Colonic mucosa (tissue), 4 donors: ENCODE results near the gene LDLRAD3. TPM values are rescaled to one million over a fixed set of nuclear protein-coding genes. Genes with fewer than 3 reads are reported as not detected.
"Not testable (repeated sequence)": the region's sequence is repeated elsewhere in the genome, so short reads cannot be mapped to it uniquely, and the experiment has no call there.

Experiments
- DNase-seq: peaks from one replicate; pipeline ENCODE4 v3.0.0-alpha.2; 2020
- H3K27ac ChIP-seq: fragments of 200-600 bp; one replicate; pipeline ENCODE4 v1.8.0; 2021
- H3K27me3 ChIP-seq: fragments of 200-600 bp; one replicate; pipeline ENCODE4 v1.8.0; 2021
- H3K36me3 ChIP-seq: fragments of 200-600 bp; one replicate; pipeline ENCODE4 v1.8.0; 2021
- H3K4me1 ChIP-seq: fragments of 200-600 bp; one replicate; pipeline ENCODE4 v1.8.0; 2021; ENCODE audit warnings: mild to moderate bottlenecking
- H3K4me3 ChIP-seq: fragments of 200-600 bp; one replicate; pipeline ENCODE4 v1.8.0; 2021
- H3K9ac ChIP-seq, 2 donors: one replicate each; pipeline ENCODE4 v1.7.0; 2013; ENCODE audit warnings: control low read depth in 2 of 2, low read depth in 2 of 2, low read length in 2 of 2
- H3K9me3 ChIP-seq: fragments of 200-600 bp; one replicate; pipeline ENCODE4 v1.8.0; 2021
- CTCF ChIP-seq: fragments of 200-600 bp; IDR thresholded peaks from one replicate; pipeline ENCODE4 v1.8.0; 2022; ENCODE audit warnings: antibody characterized with exemption, mild to moderate bottlenecking
- intact Hi-C: fragments of 100-400 bp; cut with DNase I; formaldehyde crosslinking; loops from one replicate; pipeline ENCODE4 v1.14.1; 2022
- total RNA-seq, 2 donors: library from RNA; stranded (reverse); fragmentation: NEBNext Ultra II Directional in 1 of 2; extraction: Animal tissue kit (Norgen Biotek cat#: 25700) in 1 of 2; gene quantifications; one replicate each; pipeline ENCODE4 v1.2.1, GENCODE V29; 2021
- donor health status: healthy.
- donor health status: DM: no; HTN: no; CAD: no.
- donor health status: DM: no; HTN: no; CAD: no.

LDLRAD3 gene
- total RNA-seq, 2 donors from 2014 or later, result 1.9 to 2.9 TPM

GRCh38 chr11:35911616-35912165, 32.2 kb upstream of the LDLRAD3 start:
- Histone ChIP-seq H3K36me3 (no peaks in the 10 kb centered on the region), H3K27ac (no peak overlapping the region), H3K9me3 (no peaks in the 10 kb centered on the region), H3K4me3 (no peak overlapping the region), H3K27me3 (no peaks in the 10 kb centered on the region), H3K9ac (no peak overlapping the region), H3K4me1 (no peaks in the 10 kb centered on the region)
- intact Hi-C loops, result no loop called here
- TF ChIP-seq CTCF, result no peak
- DNase-seq, result no peak

GRCh38 chr11:35912436-35912835, 31.4 kb upstream of the LDLRAD3 start:
- H3K9ac ChIP-seq, H3K36me3 ChIP-seq, H3K27me3 ChIP-seq, intact Hi-C loops, DNase-seq, H3K27ac ChIP-seq, H3K4me1 ChIP-seq, H3K4me3 ChIP-seq, H3K9me3 ChIP-seq: not testable (repeated sequence)

- Histone ChIP-seq H3K9me3 (no peaks in the 10 kb centered on the region), H3K27me3 (no peaks in the 10 kb centered on the region), H3K4me1 (no peaks in the 10 kb centered on the region), H3K9ac (no peak overlapping the region), H3K36me3 (no peaks in the 10 kb centered on the region), H3K4me3 (no peak overlapping the region), H3K27ac (no peak overlapping the region)
- no peak for DNase-seq
- intact Hi-C loops, result no loop called here
- no peak for TF ChIP-seq CTCF
Measured at GRCh38 chr11:35912883-35913624, 30.8 kb upstream of the LDLRAD3 start.

GRCh38 chr11:35914816-35915215, 29.0 kb upstream of the LDLRAD3 start:
- H3K36me3 ChIP-seq, result no peaks in the 10 kb centered on the region
- H3K4me3 ChIP-seq, result no peak overlapping the region
- no peak for TF ChIP-seq CTCF
- intact Hi-C loops, result no loop called here
- H3K4me1 ChIP-seq, result no peaks in the 10 kb centered on the region
- no peaks in the 10 kb centered on the region for H3K27me3 ChIP-seq
- H3K9ac ChIP-seq, result no peak overlapping the region
- H3K27ac ChIP-seq, result no peak overlapping the region
- no peak for DNase-seq
- H3K9me3 ChIP-seq, result no peaks in the 10 kb centered on the region

GRCh38 chr11:35916270-35916669, 27.6 kb upstream of the LDLRAD3 start:
- H3K9me3 ChIP-seq, result no peaks in the 10 kb centered on the region
- intact Hi-C loops, result no loop called here
- no peaks in the 10 kb centered on the region for H3K4me1 ChIP-seq
- H3K27me3 ChIP-seq, result no peaks in the 10 kb centered on the region
- no peak overlapping the region for H3K27ac ChIP-seq
- no peak overlapping the region for H3K4me3 ChIP-seq
- no peak overlapping the region for H3K9ac ChIP-seq
- no peak for DNase-seq
- no peak for TF ChIP-seq CTCF
- H3K36me3 ChIP-seq, result no peaks in the 10 kb centered on the region

GRCh38 chr11:35917676-35918075, 26.2 kb upstream of the LDLRAD3 start:
- no peak for TF ChIP-seq CTCF
- Histone ChIP-seq H3K4me3 (no peak overlapping the region), H3K27ac (no peak overlapping the region), H3K9me3 (no peaks in the 10 kb centered on the region), H3K36me3 (no peaks in the 10 kb centered on the region), H3K27me3 (no peaks in the 10 kb centered on the region), H3K4me1 (no peaks in the 10 kb centered on the region), H3K9ac (no peak overlapping the region)
- intact Hi-C loops, result no loop called here
- DNase-seq, result no peak
